ENCODE results near the gene AP1B1. TPM values are rescaled to one million over a fixed set of nuclear protein-coding genes. Genes with fewer than 3 reads are reported as not detected.
A peak's percentile ranks its signal among the peaks of the same experiment; 100 is the strongest.
"Not testable (repeated sequence)": the region's sequence is repeated elsewhere in the genome, so short reads cannot be mapped to it uniquely, and the experiment has no call there.

AP1B1 gene
- total RNA-seq, 1 donor, result 215 TPM

GRCh38 chr22:29352778-29353177 lies 35.6 kb downstream of the AP1B1 start:
- DNase-seq (ENCODE audit: low read depth in 2 of 3, low spot score in 2 of 3), result no peak

- no peak for DNase-seq (ENCODE audit: low read depth in 2 of 3, low spot score in 2 of 3)
Observed at GRCh38 chr22:29351891-29352290, 36.5 kb downstream of the AP1B1 start.

DNA sequence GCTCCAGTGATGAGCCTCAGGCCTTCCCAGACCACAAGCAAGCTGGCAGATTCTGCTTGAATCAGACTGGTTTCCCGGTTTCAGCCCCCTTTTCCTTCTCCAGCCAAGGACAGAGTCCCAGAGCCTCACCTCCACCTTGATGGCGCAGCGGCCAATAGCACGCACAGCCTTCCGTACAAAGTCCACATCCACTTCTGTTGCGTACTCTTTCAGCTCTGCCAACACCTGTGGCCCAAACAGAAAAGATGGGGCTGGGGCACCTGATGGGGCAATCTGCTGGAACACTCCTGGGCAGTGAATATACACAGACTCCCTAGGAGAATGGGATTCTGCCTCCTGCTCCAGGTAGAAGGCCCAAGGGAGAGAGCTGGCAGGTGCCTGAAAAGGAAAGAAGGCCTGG lies 37.3 kb downstream of the AP1B1 start:
- DNase-seq (ENCODE audit: low read depth in 2 of 3, low spot score in 2 of 3), result no peak

DNA sequence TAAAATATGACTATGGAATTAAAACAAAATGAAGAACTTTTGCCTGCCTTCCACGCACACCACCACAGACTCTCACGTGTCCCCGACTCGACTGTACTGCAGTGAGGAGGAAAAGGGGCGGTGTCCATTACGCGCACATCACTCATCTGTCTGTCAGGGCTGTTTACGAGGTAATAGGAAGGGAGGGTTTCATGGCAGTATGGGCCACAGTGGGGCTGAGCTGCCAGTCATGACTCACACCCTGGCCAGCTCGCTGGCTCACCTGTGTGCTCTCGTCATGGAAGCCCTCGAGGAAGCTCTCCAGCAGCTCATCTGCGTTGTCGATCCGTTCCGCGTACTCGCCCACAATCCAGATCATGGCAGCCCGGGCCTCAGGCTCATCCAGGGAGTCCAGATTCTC lies 39.4 kb downstream of the AP1B1 start:
- no peak for DNase-seq (ENCODE audit: low read depth in 2 of 3, low spot score in 2 of 3)

DNA sequence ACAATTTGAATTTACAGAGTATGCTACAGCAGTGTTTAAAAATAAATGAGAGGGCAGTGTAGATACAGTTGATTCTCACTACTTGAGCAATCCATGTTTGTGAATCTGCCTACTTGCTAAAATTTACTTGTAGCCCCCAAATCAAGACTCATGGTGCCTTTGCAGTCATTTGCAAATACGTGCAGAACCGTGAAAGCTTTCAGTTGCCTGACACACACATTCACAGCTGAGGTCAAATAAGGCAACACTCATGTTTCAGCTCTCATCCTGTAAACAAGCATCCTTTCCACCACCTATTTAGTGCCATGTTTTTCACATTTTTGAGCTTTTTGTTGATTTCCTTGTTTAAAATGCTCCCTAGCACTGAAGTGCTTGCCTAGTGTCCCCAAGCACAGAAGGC lies 40.3 kb downstream of the AP1B1 start:
- no peak for DNase-seq (ENCODE audit: low read depth in 2 of 3, low spot score in 2 of 3)

DNA sequence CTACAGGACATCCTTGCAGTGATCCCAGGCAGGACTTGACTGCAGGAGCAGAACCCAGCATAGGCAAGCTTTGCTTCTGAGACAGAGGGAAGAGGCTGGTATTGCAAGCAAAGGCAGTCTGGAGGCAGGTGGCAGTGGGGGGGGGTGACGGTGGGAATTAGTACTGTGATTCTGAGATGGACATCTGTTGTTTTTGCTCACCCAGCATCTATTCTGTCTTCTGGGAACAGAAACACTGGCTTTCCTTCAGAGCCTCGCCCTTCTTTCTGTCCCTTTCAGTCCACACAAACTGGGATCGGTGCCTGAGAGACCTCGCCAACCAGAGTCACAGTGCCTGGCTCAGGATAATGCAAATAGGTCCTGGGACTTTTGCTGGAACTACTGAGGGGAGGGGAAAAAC lies 41.7 kb downstream of the AP1B1 start:
- DNase-seq (ENCODE audit: low read depth in 2 of 3, low spot score in 2 of 3), result no peak

DNA sequence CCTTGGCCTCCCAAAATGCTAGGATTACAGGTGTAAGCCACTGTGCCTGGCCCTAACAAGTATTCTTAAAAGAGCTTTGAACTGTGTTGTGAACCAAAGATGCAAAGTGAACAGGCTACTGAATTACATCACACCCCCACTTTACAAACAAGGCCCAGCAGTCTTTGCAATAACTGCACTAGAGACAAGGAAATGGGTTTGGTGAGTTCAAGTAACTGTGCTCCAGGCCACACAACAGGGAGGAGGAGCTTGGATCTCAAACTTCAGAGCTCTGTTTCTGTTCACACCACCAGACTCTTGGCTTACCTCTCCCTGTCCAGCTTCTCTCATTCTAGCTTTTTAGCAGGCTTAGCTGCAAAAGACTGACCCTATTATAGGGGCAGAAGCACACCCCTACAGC lies 42.4 kb downstream of the AP1B1 start:
- DNase-seq (ENCODE audit: low read depth in 2 of 3, low spot score in 2 of 3), result no peak

DNA sequence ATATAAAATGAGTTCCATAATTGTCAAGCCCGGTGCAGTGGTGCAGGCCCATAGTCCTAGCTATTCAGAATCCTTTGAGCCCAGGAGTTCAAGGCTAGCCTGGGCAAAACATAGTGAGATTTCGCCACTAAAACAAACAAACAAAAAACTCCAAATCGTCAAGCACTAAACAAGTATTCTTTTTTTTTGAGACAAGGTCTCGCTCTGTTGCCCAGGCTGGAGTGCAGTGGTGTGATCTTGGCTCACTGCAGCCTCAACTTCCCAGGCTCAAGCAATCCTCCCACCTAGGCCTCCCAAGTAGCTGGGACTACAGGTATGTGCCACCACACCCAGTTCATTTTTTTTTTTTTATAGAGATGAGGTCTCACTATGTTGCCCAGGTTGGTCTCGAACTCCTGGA lies 43.5 kb downstream of the AP1B1 start:
- not testable (repeated sequence) for DNase-seq (ENCODE audit: low read depth in 2 of 3, low spot score in 2 of 3)

DNA sequence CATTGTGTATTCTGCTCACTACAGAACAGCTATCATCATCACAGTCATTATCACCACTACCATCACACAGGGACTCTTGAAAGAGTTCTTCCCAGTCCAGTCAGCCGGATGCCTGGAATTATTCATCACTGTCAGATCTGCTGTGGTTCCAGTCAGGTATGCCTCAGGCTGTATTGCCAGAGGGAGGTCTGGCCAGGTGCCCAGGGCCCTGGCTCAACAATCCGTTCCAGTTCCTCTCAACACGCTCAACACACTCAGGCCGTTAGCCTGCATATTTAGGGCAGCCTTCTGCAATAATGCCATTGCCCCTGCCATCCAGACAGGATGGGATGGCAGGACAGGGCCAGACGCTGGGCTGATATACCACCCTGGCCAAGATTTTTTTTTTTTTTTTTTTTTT lies 44.2 kb downstream of the AP1B1 start:
- peak in 1 of 3 donors; percentile 13 for DNase-seq (ENCODE audit: low read depth in 2 of 3, low spot score in 2 of 3)

- DNase-seq (ENCODE audit: low read depth in 2 of 3, low spot score in 2 of 3), result no peak
Observed at GRCh38 chr22:29343313-29343805, 45.0 kb downstream of the AP1B1 start.

- DNase-seq (ENCODE audit: low read depth in 2 of 3, low spot score in 2 of 3), result no peak
Observed at GRCh38 chr22:29342577-29343312, 45.6 kb downstream of the AP1B1 start.

DNA sequence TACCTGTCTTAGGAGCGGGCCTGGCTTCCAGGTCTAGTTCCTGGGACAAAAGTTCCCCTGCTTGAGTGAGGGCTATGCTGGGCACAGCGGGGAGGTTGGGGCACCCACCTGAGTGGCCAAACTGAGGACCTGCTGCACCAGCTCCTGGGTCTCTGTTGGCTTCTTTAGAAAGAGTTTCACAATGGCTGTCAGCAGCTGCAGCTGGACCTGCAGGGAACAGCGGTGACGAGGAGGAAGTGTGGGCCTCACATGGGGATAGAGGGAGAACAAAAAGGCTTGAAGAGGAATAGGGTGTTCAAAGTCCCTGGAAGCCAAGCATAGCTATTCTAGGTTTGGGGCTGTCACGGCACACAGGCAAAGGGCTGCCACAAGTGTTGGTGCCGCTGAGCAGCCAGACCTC lies 46.2 kb downstream of the AP1B1 start:
- no peak for DNase-seq (ENCODE audit: low read depth in 2 of 3, low spot score in 2 of 3)

GRCh38 chr22:29341849-29342127 lies 46.6 kb downstream of the AP1B1 start:
- DNase-seq (ENCODE audit: low read depth in 2 of 3, low spot score in 2 of 3), result no peak

DNA sequence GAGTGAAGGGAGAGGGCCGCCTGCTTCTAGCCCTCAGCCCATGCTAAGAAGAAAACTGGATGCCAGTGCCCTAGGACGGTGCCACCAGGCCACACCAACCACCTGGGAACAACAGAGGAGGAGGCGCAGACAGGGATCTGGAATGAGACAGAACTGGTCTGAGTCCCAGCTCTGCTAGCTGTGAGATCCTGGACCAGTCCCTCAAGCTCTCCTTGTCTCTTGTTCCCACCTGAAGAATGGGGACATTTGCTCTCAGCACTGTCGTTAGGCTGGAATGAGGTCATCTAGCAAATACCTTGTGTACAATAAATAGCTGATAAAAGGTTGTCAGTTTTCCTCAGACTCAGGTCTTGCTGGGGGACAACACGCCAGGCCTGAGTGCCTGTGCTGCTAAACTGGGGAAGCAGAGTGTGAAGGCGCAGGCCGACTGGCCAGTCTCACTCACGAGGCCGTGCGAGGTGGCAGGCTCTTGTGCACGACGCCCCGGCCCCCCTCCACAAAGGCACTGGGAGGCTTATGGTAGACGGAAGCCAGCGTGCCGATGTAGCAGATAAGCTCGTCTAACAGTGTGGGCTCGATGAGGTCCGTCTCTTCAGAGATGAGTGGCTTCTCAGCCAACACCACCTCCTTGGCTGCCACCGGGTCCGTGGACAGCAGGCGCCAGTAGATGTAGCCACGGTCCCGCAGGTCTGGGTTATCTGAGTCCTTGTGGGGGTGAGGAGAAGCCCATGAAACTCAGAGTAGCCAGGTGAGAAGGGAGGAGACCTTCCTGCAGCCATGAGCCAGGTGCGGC lies 47.1 kb downstream of the AP1B1 start:
- no peak for DNase-seq (ENCODE audit: low read depth in 2 of 3, low spot score in 2 of 3)

GRCh38 chr22:29340566-29340965 lies 47.8 kb downstream of the AP1B1 start:
- DNase-seq (ENCODE audit: low read depth in 2 of 3, low spot score in 2 of 3), result no peak

DNA sequence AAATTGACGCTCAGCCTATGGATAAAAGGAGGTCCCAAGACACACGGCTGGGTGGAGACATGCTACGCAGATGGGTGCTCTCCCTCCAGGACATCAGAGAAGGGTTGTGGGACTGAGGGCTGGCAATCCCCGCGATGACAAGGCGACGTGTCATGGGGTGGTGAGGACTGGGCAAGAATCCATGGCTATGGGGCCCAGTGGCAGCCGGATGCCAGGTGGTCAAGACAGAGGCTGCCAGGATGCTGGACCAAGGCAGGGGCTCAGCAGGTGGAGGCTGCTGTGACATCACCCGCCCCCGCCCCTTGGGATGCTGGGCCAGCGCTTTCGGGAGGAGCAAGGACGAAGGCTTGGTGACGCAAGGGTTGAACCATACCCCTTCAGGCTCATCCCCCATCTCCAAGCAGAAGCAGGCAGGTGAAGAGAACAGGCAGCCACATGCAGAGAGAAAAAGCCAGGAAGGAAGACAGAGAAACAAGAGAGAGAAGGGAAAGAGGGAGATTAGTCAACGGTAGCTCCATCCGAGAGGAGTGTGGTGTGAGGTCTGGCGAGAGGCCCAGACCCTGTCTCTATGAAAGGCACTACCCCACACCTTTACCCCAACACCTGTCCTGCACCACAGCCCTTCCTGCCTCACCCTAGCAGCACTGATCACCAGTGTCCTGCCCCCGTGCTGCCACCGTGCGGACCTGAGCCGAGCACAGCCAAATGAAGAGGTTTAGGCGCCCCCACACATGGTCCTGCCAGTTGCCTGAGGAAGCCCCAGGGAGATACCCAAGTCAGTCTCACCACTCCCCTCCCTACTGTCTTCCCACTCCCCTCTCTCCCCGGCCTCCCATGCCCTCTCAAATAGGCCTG lies 48.8 kb downstream of the AP1B1 start:
- no peak for DNase-seq (ENCODE audit: low read depth in 2 of 3, low spot score in 2 of 3)

- no peak for DNase-seq (ENCODE audit: low read depth in 2 of 3, low spot score in 2 of 3)
Observed at GRCh38 chr22:29338398-29338797, 50.0 kb downstream of the AP1B1 start.

- DNase-seq (ENCODE audit: low read depth in 2 of 3, low spot score in 2 of 3), result no peak
Observed at GRCh38 chr22:29337631-29338284, 50.6 kb downstream of the AP1B1 start.

DNA sequence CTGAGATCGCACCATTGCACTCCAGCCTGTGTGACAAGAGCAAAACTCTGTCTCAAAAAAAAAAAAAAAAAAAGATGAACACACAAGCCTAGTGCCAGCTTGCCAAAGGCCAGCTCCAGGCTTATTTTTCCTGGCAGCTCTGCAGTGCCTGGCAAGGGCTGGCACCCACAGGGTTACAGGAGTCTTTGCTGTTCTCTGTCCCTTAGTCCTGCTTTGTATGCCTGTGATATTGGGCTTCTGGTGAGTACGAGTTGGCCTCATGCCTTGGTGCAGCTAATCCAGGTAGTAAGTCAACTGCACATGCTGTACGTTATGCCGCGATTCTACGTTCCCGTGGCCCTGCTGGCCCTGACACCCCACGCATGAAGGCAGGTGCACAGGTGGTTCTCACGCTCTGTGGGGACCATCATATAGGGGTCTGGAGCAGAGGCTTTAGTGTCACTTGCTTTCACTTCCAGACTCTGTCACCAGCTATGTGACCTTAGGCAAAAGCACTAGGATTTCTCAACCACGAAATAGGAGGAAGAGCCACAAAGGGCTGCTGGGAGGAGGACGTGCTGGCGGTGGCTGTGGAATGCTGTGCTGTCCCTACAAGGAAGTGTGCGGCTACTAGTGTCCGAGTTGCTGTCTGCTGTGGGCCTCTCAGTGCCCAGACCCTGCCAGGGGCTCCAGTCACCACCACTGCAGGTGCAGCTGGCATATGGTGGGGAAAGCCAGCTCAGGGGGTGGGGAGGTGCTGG lies 51.4 kb downstream of the AP1B1 start:
- no peak for DNase-seq (ENCODE audit: low read depth in 2 of 3, low spot score in 2 of 3)

DNA sequence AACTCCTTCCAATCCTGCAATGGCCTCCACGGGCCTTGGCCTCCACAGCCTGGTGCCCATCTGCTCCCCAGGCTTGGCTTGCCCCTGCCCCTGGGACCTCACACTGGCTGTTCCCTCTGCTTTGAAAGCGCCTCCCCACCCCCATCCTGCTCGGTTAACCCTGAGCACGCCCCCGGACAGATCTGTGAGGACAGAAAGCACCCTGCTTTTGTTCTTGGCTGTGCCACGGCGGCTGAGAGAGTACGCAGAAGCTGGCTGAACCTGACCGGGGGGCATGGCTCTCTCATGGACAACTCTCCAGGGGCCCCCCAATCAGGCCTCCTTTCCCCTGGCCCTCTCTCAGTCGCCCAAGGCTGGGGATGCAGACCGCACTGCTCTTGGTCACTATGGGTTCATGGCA lies 52.7 kb downstream of the AP1B1 start:
- no peak for DNase-seq (ENCODE audit: low read depth in 2 of 3, low spot score in 2 of 3)

Data from hematopoietic multipotent progenitor cell (in vitro differentiated cells).